AG09319 (cell line): ENCODE data around the gene PGLYRP3.

Experiments used
- DNase-seq: peaks from one replicate; pipeline ENCODE4 v3.0.0-alpha.2; 2010; ENCODE audit warnings: low read depth; ENCODE audit errors: extremely low read depth
- CTCF ChIP-seq: IDR thresholded peaks from 2 replicates; pipeline ENCODE4 v1.5.1; 2011; ENCODE audit warnings: low read depth, mild to moderate bottlenecking, inconsistent platforms, low read length, moderate library complexity

The PGLYRP3 gene

GRCh38 chr1:153312570-153313186 lies at the start of gene PGLYRP3:
TSS of gene PGLYRP3 (minus strand) at chr1:153312952. CDS start at chr1:153310665, 2,287 bp downstream.
- TF ChIP-seq CTCF, result no peak
- no peak for DNase-seq

- no peak for TF ChIP-seq CTCF
- no peak for DNase-seq
Observed at GRCh38 chr1:153362187-153362775, 49.5 kb upstream of the PGLYRP3 start.

GRCh38 chr1:153361480-153362109 lies 48.8 kb upstream of the PGLYRP3 start:
- TF ChIP-seq CTCF, result no peak

GRCh38 chr1:153360592-153361479 lies 48.1 kb upstream of the PGLYRP3 start:
- no peak for TF ChIP-seq CTCF
- DNase-seq, result no peak

More at GRCh38 chr1:153361480-153362109, 48.8 kb upstream of the PGLYRP3 start:
- no peak for DNase-seq

GRCh38 chr1:153360190-153360589 lies 47.4 kb upstream of the PGLYRP3 start:
- no peak for DNase-seq
- TF ChIP-seq CTCF, result no peak

- no peak for DNase-seq
- no peak for TF ChIP-seq CTCF
Observed at GRCh38 chr1:153359241-153359640, 46.5 kb upstream of the PGLYRP3 start.
